AG10803 (cell line): ENCODE measurements around the gene SLCO1B1.
"Not testable (repeated sequence)": the region's sequence is repeated elsewhere in the genome, so short reads cannot be mapped to it uniquely, and the experiment has no call there.

ENCODE experiments used
- DNase-seq: peaks from one replicate; pipeline ENCODE4 v3.0.0; 2010; ENCODE audit warnings: low read depth
- H3K4me3 ChIP-seq: 2 replicates; pipeline ENCODE4 v1.5.1; 2011; ENCODE audit warnings: mild to moderate bottlenecking, low read length, control low read depth
- CTCF ChIP-seq: conservative IDR thresholded peaks from 2 replicates; pipeline ENCODE4 v1.5.1; 2011; ENCODE audit warnings: mild to moderate bottlenecking, low read length, control low read depth, inconsistent platforms

Gene SLCO1B1

GRCh38 chr12:21169878-21170472 is 39.0 kb downstream of the SLCO1B1 start:
- peak; percentile 21 for DNase-seq
- TF ChIP-seq CTCF, result peak; percentile 72
- no peak overlapping the region for H3K4me3 ChIP-seq

- no peak for TF ChIP-seq CTCF
- no peak for DNase-seq
- H3K4me3 ChIP-seq, result no peak overlapping the region
These were observed 41.1 kb downstream of the SLCO1B1 start for GRCh38 chr12:21172079-21172478.

GRCh38 chr12:21183721-21184275 is 52.8 kb downstream of the SLCO1B1 start:
- no peak for DNase-seq
- no peak for TF ChIP-seq CTCF
- no peak overlapping the region for H3K4me3 ChIP-seq

GRCh38 chr12:21190016-21190415 is 59.0 kb downstream of the SLCO1B1 start:
- no peak overlapping the region for H3K4me3 ChIP-seq
- TF ChIP-seq CTCF, result no peak
- no peak for DNase-seq

GRCh38 chr12:21214433-21214832 is 83.4 kb downstream of the SLCO1B1 start:
- DNase-seq, H3K4me3 ChIP-seq: not testable (repeated sequence)

- H3K4me3 ChIP-seq, result no peak overlapping the region
- no peak for DNase-seq
- no peak for TF ChIP-seq CTCF
These were observed 88.2 kb downstream of the SLCO1B1 start for GRCh38 chr12:21219206-21219605.

- DNase-seq, result no peak
- no peak for TF ChIP-seq CTCF
- H3K4me3 ChIP-seq, result no peak overlapping the region
These were observed 89.3 kb downstream of the SLCO1B1 start for GRCh38 chr12:21220266-21220665.
